HG03103 (cell line): ENCODE results near the gene MACF1.

ENCODE experiments used
- ATAC-seq: cut with Tn5 transposase; IDR thresholded peaks from one replicate; pipeline ENCODE4 v1.9.1; 2021; ENCODE audit warnings: low read depth; ENCODE audit not compliant: unreplicated experiment

Gene MACF1

DNA sequence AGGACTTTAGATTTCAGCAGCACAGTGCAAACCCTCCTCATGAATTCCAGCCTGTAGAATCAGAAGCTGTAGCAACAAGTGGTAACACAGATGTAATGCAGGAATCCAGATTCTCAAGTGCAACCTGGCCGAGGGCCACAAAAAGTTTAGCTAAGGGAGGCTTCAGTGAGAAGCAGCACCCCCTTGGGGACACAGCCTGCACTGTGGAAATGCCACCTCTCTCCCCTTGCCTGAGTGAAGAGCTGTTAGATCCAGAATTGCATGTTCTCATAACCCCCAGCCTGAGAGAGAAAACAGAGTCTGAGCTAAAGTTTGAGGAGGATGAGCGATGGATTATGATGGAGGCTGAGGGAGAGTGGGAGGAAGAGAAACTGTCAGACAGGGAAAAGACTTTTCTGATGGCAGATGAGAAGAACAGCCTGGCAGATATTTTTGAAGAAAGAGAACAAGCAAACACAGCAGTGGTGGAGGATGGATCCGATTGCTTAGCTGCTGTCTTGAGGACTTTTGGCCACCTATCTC, 206.5 kb downstream of the MACF1 start:
- no peak for ATAC-seq

- ATAC-seq = no peak
These were observed 207.3 kb downstream of the MACF1 start for GRCh38 chr1:39411526-39412478.

GRCh38 chr1:39412892-39413291, 208.4 kb downstream of the MACF1 start:
- no peak for ATAC-seq

DNA sequence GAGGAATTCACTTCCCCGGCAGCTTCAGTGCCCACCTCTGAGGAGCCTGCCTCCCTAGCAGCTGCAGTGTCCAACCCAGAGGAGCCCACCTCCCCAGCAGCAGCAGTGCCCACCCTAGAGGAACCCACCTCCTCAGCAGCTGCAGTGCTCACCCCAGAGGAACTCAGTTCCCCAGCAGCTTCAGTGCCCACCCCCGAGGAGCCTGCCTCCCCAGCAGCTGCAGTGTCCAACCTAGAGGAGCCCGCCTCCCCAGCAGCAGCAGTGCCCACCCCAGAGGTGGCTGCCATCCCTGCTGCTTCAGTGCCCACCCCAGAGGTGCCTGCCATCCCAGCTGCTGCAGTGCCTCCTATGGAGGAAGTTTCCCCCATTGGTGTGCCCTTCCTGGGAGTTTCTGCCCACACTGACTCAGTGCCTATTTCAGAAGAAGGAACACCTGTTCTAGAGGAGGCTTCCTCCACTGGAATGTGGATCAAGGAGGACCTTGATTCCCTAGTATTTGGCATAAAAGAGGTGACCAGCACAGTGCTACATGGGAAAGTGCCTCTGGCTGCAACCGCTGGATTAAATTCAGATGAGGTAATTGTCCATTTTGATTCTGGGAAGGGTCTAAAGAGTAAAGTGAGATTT, 209.5 kb downstream of the MACF1 start:
- no peak for ATAC-seq

GRCh38 chr1:39415553-39415952, 211.1 kb downstream of the MACF1 start:
- ATAC-seq = no peak

DNA sequence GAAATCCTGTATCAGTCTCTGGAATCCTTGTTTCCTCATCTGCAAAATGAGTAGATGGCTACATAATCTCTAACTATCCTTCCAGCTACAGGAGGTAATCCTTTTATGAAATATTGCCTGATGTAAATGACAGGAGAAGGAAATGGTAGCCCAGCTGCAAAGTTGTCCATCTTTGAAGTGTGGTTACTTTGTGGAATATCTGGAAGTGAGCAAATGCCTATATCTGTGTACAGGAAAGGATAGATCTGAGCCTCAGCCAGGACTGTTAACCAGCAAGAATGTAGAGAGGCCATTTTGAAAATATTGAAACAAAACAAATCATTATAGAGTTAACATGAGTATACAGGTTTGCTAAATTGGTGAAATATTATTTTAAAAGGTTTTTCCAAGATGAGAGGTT, 212.1 kb downstream of the MACF1 start:
- no peak for ATAC-seq

GRCh38 chr1:39418236-39418635, 213.7 kb downstream of the MACF1 start:
- no peak for ATAC-seq

- no peak for ATAC-seq
These were observed 216.0 kb downstream of the MACF1 start for GRCh38 chr1:39420493-39420892.

- ATAC-seq = no peak
These were observed 218.1 kb downstream of the MACF1 start for GRCh38 chr1:39422614-39423013.

DNA sequence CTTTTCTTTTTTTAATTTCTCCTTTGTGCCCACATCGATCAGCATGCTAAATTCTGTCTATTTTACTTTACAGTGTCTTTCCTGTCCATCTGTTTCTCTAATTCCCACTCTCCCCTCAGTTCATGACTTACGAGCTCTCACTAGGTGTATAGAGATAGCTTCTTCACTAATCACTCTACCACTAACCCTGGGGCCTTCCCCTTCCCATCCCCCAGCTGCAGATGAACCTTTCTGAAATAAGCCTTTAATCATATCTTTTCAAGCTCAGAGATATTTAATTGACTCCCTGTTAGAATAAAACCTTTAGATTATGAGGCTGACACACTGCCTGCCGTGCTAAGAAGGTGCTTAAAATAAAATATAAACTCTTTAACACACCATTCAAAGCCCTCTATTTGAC, 220.7 kb downstream of the MACF1 start:
- ATAC-seq = no peak

- no peak for ATAC-seq
These were observed 221.1 kb downstream of the MACF1 start for GRCh38 chr1:39425634-39426033.

- no peak for ATAC-seq
These were observed 221.9 kb downstream of the MACF1 start for GRCh38 chr1:39426346-39426745.

DNA sequence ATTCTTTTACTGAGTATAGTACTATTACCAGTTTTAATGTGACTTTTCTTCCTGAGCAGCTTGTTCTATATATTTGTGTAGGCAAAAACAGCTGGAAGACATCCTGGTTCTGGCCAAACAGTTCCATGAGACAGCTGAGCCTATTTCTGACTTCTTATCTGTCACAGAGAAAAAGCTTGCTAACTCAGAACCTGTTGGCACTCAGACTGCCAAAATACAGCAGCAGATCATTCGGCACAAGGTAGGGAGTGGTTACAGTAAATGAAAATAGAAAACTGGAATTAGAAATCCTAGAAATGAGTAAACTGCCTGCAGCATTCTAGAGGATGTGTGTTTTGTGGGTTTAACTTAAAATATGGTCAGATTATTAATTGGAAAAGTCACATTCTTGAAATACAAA, 222.9 kb downstream of the MACF1 start:
- ATAC-seq = no peak

DNA sequence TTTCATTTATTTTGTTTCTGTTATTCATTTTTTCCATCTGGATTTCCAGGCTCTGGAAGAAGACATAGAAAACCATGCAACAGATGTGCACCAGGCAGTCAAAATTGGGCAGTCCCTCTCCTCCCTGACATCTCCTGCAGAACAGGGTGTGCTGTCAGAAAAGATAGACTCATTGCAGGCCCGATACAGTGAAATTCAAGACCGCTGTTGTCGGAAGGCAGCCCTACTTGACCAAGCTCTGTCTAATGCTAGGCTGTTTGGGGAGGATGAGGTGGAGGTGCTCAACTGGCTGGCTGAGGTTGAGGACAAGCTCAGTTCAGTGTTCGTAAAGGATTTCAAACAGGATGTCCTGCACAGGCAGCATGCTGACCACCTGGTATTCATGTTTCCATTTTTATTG, 223.4 kb downstream of the MACF1 start:
- ATAC-seq = no peak

DNA sequence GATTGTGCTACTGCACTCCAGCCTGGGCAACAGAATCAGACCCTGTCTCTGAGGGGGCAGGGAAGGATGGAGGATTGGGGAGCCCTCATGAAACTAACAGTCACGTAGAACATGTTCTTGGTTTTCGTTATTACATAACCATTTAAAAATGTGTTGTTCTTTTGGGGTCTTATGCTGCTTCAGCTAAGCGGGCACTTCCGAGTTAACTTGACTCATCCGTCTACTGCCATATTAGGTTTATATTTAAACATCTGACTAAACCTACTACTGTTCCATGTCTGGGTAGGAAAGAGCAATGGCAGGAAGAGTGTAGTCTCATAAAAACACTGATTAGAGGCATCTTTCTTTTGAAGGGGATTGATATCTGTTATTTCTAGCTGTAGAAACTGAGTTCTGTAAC, 227.4 kb downstream of the MACF1 start:
- ATAC-seq = no peak

DNA sequence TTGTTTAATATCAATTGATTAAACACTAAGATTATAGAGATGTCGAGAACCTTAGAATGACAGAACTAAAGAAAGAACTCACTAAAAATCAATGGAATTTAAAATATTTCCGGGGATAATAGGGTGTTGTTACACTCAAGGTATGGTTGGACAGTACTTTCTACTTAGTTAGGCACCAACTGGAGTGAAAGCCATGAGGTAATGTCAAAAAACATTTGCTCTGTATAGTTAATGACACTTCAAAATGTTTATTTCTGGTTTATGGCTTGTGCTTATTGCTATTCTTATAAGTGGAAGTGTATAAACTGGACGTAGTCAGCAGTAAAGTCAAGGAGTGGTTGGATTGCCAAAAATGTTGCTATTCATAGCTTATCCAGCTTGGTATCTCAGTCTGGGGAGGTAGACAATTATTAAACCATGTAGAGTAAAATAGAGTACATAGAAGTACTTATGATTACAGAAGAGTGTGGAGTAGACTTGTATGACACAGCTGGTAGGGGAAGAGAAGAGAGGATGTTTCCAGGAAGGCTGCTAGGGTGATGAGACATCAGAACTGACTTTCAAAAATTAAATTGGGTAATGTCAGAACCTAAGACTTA, 230.4 kb downstream of the MACF1 start:
- ATAC-seq = no peak

- no peak for ATAC-seq
These were observed 231.1 kb downstream of the MACF1 start for GRCh38 chr1:39435597-39435996.

- ATAC-seq = no peak
These were observed 232.3 kb downstream of the MACF1 start for GRCh38 chr1:39436842-39437241.

DNA sequence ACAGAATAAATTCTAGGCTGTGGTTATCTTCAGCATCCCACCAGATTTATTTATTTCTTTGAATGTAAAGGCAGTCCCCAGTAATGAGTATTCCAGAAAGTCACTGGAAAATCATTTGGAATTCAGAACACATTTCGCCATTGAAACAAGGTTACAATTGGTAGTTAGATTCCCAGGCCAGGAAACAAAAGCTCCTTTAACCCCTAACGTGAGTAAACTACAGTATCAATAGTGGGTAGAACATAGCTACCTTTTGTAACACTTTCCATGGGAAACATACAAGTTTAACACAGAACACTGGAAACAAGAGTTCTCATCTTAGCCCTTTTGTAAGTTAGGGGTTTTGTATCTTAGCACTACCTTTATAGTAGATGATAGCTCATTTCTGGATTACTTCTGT, 233.5 kb downstream of the MACF1 start:
- no peak for ATAC-seq

DNA sequence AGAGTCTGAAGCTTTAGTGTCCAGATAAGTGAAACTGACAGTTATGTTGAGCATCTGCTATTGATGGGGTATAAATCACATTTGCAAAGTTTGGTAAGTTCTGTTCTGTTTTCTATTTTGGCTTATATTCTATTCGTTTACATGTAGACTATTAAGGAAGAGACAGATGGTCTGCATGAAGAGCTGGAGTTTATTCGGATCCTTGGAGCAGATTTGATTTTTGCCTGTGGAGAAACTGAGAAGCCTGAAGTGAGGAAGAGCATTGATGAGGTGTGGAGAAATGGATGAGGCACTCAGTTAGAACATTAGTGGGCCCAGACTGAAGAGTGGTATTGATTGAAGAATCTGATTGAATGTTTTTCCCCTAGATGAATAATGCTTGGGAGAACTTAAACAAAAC, 236.4 kb downstream of the MACF1 start:
- no peak for ATAC-seq

DNA sequence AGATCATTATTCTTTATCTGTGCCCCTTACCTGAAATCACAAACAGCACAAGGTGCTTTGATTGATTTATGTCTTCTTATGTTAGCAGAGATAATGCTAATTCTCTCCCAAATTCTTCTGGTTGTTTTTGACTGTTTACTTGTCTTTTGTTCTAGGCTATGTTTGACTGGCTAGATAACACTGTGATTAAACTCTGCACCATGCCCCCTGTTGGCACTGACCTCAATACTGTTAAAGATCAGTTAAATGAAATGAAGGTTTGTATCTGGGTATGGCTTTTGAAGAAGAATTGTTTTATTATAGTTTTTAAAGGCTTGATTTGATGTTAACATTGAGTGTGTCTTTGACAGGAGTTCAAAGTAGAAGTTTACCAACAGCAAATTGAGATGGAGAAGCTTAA, 237.3 kb downstream of the MACF1 start:
- no peak for ATAC-seq
